Measurements from ENCODE around the gene KLRD1.
"Not testable (repeated sequence)": the region's sequence is repeated elsewhere in the genome, so short reads cannot be mapped to it uniquely, and the experiment has no call there.

KLRD1 gene

DNA sequence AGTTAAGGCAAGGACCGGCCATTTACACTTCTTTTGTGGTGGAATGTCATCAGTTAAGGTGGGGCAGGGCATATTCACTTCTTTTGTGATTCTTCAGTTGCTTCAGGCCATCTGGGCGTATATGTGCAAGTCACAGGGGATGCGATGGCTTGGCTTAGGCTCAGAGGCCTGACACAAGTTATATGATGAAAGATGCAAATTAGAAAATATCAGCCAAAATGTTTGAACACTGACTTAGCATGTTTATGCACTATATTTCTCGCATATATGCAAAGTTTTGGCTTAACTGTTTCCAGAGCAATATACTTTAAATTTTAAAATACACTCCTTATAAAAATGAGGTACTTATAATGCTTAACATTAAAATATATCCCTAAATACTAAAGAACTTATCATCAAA lies 30.8 kb downstream of the KLRD1 start:
- DNase-seq: not testable (repeated sequence)

DNA sequence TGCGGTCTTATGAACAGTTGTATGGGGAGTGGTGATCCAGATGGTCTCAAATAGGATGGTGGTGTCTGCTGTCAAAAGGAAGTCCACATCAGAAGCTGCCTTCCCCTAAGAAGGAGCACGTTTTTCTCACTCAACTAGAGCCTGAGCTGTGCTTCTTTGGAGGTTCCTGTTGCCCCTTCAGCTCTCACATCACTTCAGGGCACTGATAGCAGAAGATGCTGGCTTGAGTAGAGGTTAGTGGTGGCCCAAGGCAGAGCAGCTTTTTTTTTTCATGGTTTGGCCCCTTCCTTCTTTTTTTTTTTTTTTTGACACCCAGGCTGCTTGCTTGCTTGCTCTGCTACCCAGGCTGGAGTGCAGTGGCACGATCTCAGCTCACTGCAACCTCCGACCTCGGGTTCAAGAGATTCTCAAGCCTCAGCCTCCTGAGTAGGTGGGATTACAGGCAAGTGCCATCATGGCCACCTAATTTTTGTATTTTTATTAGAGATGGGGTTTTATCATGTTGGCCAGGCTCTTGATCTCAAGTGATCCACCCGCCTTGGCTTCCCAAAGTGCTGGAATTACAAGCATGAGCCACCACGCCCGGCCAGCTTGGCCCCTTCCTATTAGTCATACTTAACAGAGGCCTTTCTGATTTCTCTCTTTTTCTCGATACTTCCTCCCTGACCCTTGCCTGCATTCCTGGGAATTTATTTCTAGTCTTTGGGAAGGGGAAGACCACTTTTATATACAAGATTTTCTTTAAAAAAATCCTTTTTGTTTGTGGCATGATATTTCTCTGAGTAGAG lies 31.6 kb downstream of the KLRD1 start:
- DNase-seq: no peak

DNA sequence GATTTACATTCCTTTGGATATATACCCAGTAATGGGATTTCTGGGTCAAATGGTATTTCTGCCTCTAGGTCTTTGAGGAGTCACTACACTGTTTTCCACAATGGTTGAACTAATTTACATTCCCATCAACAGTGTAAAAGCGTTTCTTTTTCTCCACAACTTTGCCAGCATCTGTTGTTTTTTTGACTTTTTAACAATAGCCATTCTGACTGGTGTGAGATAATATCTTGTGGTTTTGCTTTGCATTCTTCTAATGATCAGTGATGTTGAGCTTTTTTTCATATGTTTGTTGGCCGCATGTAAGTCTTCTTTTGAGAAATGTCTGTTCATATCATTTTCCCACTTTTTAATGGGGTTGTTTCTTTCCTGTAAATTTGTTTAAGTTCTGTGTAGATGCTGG lies 33.3 kb downstream of the KLRD1 start:
- DNase-seq: not testable (repeated sequence)

DNA sequence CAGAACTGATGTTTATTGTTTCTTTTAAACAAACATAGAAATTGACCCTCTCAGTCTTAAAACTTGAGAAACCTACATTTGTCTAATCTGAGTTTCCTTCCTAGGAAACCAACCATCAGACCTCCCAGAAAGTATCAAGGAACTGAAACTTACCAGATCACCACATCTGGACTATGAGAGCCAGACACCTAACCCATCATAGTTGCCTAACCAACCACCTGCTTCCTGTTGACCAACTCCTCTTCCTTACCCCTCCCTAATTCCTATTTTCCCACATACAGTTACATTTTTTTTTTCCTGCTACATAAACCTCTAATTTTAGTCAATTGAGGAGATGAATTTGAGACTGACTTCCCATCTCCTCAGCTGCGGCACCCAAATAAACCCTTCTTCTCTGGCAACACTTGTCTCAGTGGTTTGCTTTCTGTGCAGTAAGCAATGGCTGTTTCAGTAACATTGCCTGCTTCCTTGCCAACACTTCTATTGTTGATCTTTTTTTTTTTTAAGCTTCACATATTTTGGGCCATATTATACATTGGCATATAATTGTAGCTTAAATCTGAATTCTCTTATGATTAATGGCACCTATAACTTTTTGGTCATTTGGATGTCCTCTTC lies 34.3 kb downstream of the KLRD1 start:
- DNase-seq: no peak

DNA sequence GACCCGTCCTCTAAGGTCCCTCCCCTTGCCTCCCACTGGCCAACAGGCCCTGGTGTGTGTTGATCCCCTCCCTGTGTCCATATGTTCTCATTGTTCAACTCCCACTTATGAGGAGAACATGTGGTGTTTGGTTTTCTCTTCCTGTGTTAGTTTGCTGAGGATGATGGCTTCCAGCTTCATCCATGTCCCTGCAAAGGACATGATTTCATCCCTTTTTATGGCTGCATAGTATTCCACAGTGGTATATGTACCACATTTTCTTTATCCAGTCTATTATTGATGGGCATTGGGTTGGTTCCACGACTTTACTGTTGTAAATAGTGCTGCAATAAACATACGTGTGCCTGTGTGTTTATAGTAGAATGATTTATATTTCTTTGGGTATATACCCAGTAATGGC lies 43.8 kb downstream of the KLRD1 start:
- not testable (repeated sequence) for DNase-seq

DNA sequence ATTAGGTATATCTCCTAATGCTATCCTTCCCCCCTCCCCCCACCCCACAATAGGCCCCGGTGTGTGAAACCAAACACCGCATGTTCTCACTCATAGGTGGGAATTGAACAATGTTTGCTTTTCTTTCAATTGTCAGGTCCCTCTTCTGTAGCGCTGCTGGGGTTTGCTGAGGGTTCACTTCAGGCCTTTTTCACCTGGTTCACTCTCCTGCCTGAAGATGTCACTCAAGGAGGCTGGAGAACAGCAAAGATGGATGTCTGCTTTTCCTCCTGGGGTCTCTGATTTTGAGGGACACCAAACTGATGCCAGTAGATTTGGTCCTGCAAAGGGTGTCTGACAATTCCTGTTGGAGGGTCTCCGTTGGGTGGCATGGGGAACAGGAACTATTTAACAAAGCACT lies 46.4 kb downstream of the KLRD1 start:
- no peak for DNase-seq

DNA sequence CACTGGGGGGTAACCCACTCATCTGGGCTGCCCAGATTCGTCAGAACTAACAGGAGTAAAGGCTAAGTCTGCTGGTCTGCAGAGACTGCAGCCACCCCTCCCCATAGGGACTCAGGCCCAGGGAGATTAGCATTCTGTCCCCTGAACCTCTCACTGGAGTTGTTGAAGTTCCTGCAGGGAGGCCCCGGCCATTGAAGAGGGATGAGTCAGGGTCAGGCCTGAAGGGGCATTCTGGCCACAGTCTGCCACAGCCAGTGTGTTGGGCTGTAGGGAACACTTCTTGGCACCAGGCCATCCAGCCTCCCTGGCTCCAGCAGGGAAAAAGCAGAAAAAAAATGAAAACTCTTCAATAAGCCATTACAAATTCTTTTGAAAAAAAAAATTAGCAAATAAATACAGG lies 46.8 kb downstream of the KLRD1 start:
- no peak for DNase-seq

DNA sequence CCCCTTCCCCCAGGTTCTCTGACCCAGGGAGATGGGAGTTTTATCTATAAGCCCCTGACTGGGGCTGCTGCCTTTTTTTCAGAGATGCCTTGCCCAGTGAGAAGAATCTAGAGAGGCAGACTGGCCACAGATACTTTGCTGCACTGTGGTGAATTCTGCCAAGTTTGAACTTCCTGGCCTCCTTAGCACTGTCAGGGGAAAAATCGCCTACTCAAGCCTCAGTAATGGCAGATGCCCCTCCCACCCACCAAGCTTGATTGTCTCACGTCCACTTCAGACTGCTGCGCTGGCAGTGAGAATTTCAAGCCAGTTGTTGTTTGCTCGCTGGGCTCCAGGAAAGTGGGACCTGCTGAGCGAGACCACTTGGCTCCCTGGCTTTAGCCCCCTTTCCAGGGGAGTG lies 50.5 kb downstream of the KLRD1 start:
- DNase-seq: no peak

DNA sequence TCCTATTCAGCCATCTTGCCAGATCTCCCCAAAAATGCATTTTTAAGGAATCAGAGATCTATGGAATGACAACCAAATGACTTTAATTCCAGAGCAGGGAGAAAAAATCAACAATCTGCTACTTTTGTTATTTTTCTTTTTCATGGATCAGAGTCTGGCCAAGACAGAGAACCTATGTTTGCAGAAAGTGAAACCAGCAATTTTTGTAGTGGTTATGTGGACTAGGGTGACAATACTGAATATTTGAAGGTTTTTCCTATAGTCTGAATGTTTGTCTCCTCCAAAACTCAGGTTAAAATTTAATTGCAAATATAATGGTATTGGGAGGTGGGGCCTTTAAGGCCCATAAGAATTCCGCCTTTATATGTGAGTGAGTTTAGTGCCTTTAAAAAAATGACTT lies 51.3 kb downstream of the KLRD1 start:
- DNase-seq: no peak

DNA sequence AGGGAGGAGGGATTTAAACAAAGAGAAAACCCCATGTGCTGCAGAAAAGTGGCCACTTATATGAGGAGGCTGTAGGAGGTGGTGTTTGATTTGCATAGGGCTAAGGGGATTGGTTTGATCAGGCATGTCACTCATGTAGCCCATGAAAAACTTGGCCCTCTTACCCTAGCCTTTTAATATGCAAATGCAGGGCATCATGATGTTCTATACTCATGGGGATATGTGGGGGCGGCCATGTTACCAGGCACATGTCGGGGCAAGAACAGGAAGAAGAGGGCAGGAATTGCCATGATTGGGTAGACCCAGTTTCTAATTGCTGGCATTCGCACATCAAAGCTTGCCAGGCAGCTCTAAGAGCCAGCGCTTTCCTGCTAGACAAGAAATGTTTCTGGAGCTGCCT lies 53.4 kb downstream of the KLRD1 start:
- DNase-seq: no peak

DNA sequence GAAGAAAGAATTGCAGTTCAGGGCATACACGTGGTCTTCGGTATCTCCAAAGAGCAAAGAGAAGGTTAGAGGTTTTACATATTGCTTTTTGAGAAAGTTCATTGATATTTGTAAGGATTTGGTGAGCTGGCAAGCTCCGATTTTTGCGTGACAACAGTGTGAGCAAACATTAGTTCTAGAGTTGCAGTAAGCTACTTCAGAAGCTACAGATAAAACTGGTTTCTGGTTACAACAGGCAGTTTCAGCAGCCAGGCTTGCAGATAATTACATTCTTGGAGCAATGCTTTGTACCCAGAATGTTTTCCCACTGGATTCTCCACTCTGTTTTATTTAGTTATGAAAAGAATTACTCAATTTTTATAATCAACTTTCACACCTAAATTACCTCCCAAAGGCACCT lies 54.0 kb downstream of the KLRD1 start:
- no peak for DNase-seq

DNA sequence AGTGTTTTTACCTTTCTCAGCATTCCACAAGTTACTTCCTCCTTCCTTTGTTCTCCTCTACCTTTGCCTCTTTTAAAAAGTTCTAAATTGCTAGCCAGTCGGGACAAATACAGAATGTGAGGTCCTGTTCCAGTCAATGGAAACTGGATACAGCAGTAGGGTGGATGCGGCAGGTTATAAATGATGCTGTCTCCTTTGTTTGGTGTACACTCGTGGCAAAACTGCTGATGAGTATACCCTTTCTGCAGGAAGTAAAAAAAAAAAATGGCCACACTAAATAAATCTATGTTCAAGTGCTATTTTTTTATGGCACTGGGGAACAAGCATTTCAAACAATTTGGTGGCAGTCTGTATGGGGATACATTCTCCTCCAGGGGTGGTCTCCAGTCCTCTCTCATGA lies 54.7 kb downstream of the KLRD1 start:
- DNase-seq: peak; percentile 45

DNA sequence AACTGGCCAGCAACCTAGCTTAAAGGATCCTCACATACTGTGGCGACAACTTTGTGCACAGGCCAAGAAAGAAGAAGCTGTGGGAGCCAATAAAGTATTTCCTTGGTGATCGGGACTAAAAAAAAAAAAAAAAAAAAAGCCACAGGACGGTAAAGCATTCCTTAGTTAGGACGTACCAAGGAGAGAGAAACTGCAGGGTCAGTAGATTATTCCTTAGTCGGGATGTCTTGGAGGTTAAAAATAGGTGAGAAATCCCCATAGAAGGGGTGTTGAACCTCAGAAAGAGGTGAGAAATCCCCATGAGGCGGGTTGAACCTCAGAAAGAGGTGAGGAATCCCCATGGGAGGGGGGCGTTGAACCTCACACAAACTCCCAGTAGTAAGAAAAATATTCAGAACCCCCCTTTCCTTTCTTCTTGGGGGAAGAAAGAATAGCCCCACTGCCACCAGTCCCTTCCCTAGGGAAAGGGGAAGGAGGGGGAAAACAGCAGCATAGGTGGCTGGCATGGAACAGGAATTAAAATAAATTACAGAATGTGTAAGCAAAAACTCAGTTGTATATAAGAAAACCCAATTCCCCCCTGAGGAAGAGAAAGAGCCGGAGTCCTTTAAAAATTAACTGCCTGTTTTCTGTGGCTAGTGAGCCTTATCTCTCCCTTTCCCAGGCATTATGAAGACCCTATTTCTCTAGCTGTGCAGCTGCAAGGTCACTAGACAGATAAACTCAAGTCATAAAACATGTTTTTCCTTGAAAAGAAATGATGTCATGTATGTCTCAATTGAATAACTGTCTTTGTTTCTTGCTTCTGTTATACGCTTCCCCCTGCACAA lies 55.4 kb downstream of the KLRD1 start:
- peak; percentile 70 for DNase-seq

DNA sequence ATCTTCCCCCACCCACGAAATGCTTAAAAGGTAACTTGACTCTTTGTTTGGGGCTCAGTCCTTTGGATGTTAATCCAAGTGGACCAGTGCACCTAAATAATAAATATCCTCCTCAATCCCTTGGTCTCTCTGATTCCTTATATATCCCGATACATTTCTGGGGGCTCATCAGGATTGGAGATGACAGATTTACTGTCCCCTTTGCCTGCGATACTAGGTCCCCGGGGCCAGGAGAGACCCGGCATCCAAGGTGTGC lies 55.9 kb downstream of the KLRD1 start:
- DNase-seq: no peak

DNA sequence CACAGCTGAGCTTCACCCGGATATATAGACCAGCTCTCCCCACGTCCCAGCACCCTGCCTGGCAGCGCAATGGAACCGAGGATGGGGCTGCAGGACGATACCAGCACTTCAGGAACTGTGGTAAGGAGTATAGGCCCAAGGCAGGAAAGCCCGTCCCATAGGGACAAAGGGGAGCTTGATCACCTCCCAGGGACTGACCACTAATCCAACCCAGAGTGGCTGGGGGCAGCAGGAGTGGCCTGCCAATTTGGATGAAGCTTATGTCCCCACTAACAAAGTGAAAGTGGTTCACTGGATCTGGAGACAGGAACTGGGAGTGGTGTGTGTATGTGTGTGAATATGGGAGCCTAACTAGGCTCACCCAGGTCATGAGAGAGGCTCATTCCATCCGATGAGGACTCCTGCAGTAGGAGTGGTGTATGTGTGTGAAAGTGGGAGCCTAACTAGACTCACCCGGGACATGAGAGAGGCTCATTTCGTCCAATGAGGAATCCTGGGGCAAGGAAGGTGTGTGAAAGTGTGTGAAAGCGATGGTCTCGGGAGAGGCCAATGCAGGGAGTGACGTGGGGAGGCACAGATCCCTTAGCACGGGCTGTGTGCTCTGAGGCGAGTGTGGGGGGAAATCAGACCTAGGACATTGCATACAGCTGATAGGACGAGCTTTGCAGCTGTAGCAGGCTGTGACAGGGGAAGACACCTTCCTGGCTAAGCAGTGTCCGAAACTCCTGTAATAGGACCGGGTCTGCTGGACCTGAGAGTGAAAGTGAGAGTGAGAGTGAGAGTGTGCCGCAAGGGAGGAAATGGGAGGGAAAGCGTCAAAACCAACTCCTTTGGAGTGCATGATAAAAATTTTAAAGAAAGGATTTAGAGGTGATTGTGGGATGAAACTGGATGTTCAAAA lies 56.5 kb downstream of the KLRD1 start:
- DNase-seq: peak; percentile 89

DNA sequence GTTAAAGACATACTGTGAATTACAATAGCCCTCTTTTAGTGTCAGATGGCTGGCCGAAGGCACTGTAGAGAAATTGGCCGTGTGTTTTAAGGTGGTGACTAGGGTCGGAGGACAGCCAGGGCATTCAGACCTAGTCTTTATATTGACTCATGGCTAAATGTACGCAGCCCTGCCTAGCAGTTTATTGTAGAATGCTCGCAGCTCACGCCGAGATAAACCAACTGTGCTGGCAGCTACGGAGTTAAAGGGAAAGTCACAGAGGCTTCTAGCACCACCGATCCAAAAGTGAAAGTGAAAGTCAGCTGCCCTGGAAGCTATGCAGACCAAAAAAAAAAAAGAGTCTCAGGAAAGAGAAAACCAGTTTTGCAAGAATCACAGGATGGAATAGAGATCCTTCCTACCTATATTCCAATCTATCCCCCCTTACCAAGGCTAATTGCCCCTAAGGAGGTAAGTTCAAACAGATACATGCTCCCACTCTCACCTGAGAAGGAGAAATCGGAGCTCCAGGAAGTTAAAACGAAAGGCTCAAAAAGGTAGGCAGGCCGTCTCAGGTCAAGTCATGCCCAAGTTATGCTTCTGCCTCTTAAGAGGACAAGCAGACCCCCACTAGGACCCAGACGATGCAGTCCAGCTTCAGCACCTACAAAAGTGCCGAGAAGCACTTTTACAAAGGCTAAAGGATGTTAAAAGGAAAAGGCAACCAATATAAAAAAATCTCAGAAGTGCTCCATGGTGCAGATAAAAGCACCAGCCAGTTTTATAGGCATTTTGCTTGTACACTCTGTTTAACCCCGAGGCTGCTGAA lies 57.3 kb downstream of the KLRD1 start:
- DNase-seq: peak; percentile 85

DNA sequence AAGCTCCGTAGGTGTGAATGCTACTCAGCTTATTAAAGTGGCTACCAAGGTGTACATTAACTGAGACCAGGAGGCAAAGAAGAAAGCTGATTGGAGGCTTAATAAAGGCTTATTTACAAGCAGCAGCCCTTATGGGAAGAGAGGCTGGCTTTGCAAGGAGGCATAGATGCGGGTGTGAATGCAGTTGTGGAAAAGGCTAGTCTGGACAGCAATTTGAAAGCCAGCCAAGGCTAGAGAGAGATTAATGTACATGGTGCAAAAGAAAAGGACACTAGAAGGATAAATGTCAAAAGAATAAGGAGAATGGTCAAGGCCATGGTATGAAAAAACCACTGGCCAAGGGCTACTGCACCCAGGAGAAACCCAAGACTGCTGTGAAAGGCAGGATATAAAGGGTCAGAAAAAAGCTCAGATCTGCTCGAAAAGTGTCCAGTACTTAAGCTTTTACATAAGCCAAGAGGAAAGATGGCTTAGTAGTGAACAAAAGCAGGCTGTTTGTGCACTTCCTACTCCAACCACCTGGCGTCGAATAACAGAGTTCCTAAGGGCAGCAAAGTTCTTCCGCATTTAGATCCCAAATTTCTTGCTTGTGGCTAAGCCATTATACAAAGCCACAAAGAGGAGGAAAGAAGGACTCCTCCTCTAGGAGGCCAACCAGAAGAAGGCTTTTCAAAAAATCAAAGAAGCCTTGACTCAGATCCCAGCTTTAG lies 58.2 kb downstream of the KLRD1 start:
- peak; percentile 62 for DNase-seq

DNA sequence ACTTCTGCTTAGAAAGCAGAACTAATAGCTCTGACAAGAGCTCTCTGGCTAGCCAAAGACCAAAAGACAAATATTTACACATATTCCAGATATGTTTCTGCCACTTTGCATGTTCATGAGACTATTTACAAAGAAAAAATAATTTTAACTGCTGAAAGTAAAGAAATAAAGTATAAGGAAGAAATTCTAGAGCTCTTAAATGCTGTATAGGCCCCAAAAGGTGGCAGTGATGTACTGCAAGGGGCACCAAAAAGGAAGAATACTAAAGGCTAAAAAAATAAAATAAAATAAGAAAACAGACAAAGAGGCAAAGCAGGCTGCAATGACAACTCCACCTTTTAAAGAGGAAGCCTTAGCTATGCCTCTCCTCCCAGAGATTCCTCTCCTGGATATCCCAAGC lies 59.2 kb downstream of the KLRD1 start:
- DNase-seq: no peak

DNA sequence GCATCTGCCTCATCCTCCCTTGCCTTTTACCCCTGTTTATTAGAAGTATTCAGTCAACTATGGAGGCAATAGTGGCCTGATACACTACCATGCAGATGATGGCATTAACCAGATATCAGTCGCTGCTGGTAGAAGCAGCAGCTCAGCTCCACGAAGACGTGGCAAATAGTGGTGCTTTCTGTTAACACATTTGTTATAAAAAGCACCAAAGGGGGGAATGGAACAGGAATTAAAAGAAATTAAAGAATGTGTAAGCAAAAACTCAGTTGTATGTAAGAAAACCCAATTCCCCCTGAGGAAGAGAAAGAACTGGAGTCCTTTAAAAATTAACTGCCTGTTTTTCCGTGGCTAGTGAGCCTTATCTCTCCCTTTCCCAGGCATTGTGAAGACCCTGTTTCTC lies 60.0 kb downstream of the KLRD1 start:
- not testable (repeated sequence) for DNase-seq

DNA sequence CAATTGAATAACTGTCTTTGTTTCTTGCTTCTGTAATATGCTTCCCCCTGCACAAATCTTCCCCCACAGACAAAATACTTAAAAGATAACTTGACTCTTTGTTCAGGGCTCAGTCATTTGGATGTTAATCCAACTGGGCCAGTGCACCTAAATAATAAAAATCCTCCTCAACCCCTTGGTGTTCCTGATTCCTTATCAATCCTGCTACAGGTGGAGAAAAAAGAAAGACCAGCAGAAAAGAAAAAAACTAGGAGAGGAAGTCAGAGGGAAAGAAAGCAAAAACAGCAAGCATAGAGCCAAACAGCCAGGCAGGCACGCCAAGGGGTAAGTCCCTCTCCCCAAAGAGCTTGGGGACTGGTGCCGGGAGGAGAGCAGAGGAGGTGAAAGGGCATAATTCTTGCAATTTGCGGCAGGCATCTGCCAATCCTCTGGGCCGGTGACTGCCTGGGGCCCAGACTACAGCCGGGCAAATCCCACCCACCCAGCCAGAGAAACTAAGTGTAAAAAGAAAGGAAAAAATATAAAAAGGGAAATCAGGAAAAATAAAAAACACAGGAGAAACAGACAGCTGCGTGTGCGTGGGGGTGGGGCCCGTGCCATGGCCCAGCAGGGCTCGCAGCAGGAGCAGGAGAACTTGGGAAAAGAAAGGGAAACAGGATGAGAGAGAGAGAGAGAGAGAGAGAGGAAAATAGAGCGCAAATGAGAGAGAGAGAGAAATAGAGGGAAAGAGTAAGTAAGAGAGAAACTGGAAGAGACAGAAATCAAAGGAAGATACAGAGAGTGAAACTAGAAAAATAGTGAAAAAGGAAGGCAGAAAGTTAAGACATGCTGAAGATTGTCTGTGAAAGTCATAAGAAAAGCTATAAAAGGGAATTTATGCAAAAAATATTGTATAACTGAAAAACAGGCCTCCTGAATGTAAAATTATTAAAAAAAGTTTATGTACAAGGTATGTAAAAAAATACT lies 60.8 kb downstream of the KLRD1 start:
- peak; percentile 15 for DNase-seq

Measured in right kidney (tissue), 1 donor.